ENCODE data around the gene MYMX.
"Not testable (repeated sequence)": the region's sequence is repeated elsewhere in the genome, so short reads cannot be mapped to it uniquely, and the experiment has no call there.

MYMX gene

DNA sequence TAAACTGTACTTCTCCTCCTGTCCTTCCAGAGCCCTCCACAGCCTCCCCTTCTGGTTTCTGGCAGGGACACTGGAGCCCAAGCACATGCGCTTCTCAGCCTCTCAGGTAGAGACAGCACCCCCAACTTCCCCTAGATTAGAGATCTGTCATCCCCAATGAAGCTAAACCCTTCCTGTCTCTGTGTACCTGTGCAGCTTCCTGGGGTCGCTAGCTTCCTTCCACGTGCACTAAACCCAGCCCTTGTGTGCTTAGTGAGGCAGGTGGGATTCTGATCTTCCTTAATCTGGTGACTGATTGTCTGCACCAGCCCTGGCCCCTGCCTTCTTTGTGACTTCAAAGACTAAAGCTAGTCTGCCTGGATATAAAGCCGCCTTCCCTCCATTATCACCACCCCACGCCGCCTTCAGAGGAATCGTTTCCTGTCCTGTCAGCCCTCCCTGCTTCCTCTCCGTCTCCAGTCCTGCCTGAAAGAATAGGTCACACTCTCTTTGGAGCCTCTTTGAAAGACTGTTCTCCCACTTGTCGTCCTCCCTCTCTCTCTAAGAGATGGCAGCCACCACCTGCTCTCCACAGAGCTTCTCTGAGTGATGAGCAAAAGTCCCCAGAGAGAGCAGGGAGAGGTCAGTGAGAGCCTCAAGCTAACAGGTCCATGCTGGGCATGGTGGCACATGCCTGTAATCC, 30.6 kb upstream of the MYMX start:
- FAIRE-seq, result no peak
- DNase-seq (ENCODE audit: insufficient read length, low spot score), result no peak

DNA sequence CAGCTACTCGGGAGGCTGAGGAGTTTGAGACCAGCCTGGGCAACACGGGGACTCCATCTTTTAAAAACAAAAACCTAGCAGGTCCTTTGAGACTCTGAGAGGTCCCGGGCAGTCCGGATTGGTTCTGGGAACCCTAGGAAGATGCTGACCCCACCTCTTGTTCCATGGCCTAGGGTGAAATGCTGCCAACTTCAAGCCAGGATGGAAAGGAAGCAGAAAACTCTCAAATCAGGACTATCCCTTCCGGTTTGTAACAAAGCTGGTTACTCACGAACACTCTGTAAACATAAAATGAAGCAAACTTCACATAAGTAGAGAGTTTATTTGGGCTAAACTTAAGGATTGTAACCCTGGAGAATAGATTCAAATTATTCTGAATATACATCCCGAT, 30.1 kb upstream of the MYMX start:
- DNase-seq (ENCODE audit: insufficient read length, low spot score), result no peak
- FAIRE-seq, result no peak

DNA sequence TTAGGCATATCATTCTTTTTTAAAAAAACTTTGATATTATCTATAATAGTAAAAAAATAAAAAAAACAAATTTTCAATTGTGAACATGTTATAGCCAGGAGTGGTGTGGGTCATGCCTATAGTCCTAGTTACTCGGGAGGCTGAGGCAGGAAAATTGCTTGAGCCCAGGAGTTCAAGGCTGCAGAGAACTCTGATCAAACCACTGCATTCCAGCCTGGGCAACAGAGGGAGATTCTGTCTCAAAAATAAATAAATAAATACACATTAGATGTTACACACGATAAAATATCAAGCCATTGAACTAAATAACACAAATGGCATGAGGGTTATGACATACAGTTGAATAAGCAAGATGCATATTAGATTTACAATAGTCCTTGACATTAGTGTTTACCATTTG, 27.9 kb upstream of the MYMX start:
- DNase-seq (ENCODE audit: insufficient read length, low spot score) (no peak), FAIRE-seq (no peak)

DNA sequence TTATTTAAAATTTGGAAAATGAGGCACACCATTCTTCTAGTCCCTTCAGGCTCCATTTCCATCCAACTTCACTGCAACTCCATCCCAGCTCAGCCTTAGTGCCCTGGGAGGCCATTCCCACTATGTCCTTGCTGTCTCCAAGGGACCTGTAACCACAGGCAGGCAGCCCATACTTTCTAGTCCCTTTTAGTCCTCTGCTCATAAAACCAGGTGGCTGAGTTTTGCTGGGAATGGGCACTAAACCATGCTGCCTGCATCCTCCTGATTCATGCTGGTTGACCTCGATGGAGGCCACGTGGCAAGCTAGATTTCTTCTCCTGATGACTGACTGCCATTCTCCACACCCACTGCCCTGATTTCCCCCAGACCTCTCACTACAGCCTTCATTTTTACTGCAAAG, 27.5 kb upstream of the MYMX start:
- FAIRE-seq (no peak), DNase-seq (ENCODE audit: insufficient read length, low spot score) (no peak)

DNA sequence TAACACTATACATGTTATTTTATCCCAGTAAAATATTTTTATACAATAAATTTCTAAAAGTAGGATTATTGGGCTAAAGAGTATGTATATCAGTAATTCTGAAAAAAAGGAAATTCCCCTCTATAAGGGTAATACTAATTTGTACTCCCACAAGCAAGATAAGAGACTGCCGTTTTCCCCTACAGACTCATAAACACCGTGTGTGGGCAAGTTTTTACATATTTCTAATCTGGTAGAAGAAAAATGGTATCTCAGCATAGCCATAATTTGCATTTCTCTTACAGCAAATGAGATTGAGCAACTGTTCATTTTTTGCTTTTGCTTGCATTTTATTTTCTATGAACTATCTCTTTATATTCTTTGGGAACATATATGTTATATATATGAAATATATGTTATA, 26.0 kb upstream of the MYMX start:
- DNase-seq (ENCODE audit: insufficient read length, low spot score) (no peak), FAIRE-seq (no peak)

DNA sequence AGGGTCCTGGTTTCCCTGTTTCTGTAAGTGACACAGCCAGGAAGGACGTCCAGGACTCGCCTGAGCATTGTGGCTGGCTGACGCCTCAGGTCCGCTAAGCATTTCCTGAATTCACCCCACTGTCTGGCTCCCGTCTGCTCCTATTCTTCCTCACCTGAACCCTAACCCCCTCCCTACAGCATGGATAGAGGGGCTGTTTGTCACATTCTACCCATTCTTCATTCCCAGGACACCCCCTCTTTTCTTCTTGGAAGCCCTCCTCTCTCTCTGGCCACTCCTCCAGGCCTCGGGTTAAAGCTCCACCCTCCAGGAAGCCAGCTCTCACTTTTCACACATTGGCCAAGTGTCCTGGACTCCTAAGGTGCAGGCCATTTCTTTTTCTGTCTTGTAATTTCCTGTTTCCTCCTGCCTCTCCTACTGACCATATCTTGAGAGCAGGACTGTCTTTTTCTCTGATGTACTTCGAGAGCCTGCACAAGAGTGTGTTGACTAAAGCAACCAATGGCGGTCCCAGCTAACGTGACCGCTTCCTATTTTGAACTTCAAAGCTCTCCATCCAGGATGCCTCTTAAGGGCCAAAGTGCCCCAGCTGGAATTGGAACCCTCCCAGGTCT, 24.2 kb upstream of the MYMX start:
- no peak for DNase-seq (ENCODE audit: insufficient read length, low spot score)
- no peak for FAIRE-seq

DNA sequence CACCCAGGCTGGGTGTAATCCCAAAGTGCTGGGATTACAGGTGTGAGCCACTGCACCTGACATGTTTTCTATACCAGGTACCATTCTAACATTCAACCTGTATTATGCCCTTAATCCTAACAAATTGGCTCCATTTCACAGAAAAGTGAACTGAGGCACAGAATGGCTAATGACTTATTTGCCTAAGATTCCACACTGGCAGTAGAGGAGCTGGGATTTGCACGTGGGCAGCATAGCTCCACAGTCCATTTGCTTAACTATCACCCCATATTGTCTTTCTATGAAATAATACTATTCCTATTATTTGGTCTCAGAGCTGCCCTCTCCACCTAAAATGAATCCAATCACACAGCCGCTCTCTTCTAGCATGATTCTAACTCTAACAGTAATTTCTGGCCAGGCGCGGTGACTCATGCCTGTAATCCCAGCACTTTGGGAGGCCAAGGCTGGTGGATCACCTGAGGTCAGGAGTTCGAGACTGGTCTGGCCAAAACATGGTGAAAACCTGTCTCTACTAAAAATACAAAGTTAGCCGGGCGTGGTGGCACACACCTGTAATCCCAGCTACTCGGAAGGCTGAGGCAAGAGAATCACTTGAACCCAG, 23.3 kb upstream of the MYMX start:
- FAIRE-seq (no peak), DNase-seq (ENCODE audit: insufficient read length, low spot score) (no peak)

DNA sequence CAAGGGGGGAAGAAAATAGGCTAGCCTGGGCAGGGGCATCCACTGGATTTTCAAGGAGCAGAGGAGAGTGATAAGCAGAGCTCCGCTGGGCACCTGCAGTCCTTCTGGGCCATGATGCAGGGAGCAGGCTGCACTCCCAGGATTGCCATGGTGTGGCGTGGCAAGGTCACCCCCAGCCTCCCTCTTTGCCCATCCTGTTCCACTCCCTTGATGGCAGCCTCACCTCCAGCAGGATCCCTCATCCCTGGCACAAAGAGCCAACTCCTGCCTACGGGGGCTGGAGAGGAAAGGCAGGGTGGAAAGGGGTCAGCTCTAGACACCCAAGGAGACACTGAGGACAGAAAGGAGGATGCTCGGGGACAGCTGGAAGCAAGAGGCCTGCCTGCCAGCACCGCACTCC, 22.4 kb upstream of the MYMX start:
- no peak for FAIRE-seq
- DNase-seq (ENCODE audit: insufficient read length, low spot score), result no peak

DNA sequence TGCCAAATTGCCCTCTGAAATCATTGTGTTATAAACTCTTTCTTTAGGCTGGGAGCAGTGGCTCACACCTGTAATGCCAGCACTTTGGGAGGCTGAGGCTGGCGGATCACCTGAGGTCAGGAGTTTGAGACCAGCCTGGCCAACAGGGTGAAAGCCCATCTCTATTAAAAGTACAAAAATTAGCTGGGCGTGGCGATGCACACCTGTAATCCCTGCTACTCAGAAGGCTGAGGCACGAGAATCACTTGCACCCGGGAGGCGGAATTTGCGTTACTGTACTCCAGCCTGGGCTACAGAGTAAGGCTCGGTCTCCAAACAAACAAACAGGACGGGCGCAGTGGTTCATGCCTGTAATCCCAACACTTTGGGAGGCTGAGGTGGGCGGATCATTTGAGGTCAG, 20.4 kb upstream of the MYMX start:
- not testable (repeated sequence) for FAIRE-seq

DNA sequence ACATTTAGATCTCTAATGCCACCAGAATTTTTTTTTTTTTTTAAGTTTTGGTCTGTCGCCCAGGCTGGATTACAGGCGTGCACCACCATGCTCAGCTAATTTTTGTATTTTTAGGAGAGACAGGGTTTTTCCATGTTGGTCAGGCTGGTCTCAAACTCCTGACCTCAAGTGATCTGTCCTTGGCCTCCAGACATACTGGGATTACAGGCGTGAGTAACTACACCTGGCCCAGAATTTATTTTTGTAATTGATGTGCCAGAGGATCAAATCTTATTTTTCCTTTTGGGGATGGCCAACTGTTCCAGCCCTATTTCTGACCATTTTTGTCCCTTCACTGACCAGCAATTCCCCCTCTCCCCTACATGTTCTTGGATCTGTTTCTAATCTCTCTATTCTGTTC, 18.0 kb upstream of the MYMX start:
- FAIRE-seq, result no peak
- DNase-seq (ENCODE audit: insufficient read length, low spot score), result no peak

More for the DNA sequence above, 20.4 kb upstream of the MYMX start:
- DNase-seq (ENCODE audit: insufficient read length, low spot score), result not testable (repeated sequence)

DNA sequence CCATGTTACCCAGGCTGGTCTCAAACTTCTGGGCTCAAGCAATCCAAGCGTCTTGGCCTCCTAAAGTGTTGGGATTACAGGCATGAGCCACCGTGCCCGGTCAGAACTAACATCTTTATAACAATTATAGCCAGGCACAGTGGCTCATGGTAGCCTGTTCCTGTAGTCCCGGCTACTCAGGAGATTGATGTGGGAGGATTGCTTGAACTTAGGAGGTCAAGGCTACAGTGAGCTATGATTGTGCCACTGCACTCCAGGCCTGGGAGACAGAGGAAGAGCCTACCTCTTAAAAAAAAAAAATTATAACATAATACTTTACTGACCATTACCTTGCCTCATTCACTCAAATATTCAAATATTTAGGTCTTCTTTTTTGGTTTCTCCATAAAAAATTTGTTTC, 16.8 kb upstream of the MYMX start:
- DNase-seq (ENCODE audit: insufficient read length, low spot score), result no peak
- no peak for FAIRE-seq

DNA sequence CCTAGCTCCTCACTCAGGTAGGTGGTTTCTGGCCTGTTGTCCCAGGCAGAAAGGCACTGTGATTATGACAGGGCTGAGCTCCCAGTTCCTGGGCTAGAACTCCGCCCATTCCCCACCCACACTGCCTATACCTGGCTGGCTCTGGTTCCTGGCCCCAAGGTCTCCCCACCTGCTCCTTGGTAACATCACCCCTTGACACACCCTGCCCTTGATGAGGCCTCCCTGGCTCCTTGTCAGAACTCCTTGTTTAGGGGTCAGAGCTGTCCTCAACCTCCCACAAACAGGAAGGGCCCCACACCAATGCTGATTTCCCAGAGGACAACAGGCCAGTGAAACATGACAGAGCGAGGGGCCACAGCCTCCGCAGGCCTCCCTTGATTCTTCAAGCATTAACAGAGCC, 15.5 kb upstream of the MYMX start:
- FAIRE-seq (no peak), DNase-seq (ENCODE audit: insufficient read length, low spot score) (no peak)

DNA sequence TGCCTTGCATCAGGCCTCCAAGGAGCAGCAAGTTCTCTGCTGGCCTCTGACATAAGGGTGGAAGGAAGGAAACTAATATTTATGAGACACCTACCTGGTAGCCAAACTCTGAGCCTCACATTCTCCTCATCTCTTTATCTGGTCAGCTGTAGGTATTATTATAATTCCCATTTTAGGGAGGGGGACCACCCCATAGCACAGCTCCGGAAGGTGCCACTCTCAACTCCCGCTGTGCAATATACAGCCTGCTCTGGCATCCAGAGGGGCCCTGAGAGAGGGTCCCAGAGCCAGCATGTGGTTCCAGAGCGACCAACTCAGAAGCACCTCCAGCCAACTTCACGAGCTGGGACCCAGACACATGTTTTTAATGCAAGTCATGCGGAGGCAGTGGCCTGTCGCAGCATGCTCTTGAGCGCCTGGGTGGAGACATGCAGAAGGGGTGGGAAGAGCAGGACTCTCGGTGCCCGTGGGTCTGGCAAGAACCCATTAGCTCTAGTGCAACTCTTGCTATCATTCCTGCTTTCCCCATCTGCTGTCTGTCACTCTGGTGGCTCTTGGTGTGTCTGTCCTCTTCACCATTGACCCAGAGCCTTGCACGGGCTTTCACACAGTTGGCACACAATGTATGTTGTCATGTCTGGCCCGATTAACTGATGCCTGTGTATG, 15.0 kb upstream of the MYMX start:
- DNase-seq (ENCODE audit: insufficient read length, low spot score) (no peak), FAIRE-seq (no peak)

DNA sequence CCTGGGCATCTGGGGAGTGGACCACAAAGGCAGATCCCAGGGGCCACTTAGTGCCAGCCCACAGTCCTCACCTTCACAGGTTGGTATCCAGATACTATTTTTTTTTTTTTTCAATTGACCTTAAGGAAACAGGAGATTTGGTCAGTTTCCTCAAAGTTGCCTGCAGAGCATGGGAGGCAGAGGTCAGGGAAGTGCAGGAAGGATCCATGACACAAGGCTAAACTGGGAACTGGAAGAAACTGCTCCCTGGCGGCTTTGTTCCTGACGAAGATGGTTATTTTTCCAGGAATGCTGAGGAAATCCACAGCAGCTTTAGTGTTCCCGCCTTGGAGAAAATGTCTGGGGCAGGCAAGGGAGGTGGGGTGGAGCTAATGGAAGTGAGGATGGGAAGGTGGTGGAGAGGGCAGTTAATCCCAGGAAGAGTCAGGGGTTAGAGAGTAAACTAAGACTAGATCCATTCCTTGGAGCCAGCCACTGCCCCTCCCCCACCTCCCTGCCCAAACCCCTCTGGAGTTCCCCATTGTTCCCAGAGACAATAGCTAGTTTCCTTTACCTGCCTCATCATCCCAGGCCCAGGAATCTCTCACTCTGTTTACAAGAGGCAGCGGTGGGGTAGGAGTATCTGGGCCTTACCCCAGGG, 14.3 kb upstream of the MYMX start:
- FAIRE-seq, result no peak
- no peak for DNase-seq (ENCODE audit: insufficient read length, low spot score)

DNA sequence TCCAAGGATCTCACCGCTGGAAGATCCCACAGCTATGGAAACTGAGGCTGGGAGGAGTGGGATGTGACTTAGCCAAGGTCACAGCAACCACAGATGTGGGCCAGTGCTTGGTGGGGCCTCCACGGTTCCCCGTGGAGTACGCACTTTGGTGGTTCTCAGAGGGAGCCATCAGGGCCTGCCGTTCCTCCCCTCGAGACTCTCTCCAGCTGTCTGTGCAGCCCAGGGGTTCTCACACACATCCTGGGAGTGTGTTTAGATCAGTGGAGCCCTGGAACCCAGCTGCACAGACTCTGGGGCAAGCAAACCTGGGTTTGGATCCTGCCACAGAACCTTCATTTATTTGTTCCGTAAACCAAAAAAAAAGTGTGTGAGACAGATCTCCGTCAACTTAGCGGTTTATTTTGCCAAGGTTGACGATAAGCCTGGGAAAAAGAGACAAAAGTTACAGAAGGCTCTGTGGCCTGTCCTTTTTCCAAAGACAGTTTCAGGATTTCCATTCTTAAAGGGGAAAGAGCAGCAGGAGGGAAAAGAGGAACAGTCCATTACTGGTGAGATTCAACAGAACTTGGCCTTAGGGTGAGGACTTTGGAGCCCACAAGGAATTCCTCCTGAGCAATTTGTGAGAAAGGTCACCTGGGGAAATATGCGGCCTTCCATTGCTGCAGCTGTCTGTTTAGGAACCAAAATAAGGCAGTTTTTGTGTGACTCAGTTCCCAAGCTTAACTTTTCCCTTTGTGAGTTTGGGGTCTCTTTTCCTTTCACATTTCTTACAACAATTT, 13.6 kb upstream of the MYMX start:
- FAIRE-seq (no peak), DNase-seq (ENCODE audit: insufficient read length, low spot score) (no peak)

DNA sequence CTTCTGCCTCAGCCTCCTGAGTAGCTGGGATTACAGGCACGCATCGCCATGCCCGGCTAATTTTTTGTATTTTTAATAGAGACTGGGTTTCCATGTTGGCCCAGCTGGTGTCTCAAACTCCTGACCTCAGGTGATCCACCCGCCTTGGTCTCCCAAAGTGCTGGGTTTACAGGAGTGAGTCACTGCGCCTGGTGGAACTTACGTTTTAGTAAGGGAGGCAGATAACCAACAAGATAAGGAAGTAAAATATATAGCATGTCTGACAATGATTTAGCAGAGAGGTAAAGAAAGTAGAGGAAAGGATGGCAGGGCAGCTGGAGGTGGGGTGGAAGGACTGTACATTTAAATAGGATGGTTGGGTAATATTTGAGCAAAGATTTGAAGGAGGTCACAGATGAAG, 12.8 kb upstream of the MYMX start:
- DNase-seq (ENCODE audit: insufficient read length, low spot score) (no peak), FAIRE-seq (no peak)

DNA sequence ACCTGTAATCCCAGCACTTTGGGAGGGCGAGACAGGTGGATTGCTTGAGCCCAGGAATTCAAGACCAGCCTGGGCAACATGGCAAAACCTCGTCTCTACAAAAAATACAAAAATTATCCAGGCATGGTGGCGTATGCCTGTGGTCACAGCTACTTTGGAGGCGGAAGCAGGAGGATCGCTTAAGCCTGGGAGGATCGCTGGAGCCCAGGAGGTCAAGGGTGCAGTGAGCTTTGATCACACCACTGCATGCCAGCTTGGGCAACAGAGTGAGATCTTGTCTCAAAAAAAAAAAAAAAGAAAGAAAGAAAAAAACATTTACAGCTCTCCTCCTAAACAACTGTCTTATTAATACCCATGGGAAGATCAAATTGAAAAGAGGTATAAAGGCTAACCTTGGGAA, 8.8 kb upstream of the MYMX start:
- FAIRE-seq (no peak), DNase-seq (ENCODE audit: insufficient read length, low spot score) (no peak)

DNA sequence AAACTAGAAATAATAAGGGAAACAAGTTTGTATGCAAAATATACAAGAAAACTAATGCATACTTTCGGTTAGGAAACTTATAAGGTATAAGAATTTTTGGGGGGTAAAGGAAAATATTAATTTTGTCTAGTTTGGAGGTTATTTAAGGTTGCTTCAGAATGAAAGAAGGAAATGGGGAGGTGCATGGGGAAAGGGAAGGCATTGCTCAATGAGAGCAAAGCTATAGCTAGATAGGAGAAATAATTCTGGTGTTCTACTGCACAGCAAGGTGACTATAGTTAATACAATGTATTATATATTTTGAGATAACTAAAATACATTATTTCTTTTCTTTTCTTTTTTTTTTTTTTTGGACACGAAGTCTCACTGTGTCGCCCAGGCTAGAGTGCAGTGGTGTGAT, 5.4 kb upstream of the MYMX start:
- no peak for FAIRE-seq
- no peak for DNase-seq (ENCODE audit: insufficient read length, low spot score)

DNA sequence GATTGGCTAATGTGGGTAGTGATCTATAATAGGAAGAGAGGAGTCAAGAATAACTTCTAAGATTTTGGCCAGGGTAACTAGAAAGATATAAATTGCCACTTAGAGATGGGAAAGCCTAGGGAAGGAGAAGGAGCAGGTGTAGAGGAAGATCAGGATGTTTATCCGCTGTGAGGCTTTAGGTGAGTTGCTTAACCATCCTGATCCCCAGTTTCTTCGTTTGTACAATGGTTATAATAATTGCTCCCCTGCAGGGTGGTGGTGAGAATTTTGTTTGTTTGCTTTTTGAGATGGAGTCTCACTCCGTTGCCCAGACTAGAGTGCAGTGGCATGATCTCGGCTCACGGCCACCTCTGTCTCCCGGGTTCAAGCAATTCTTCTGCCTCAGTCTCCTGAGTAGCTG, 2.4 kb upstream of the MYMX start:
- no peak for DNase-seq (ENCODE audit: insufficient read length, low spot score)
- FAIRE-seq, result no peak

DNA sequence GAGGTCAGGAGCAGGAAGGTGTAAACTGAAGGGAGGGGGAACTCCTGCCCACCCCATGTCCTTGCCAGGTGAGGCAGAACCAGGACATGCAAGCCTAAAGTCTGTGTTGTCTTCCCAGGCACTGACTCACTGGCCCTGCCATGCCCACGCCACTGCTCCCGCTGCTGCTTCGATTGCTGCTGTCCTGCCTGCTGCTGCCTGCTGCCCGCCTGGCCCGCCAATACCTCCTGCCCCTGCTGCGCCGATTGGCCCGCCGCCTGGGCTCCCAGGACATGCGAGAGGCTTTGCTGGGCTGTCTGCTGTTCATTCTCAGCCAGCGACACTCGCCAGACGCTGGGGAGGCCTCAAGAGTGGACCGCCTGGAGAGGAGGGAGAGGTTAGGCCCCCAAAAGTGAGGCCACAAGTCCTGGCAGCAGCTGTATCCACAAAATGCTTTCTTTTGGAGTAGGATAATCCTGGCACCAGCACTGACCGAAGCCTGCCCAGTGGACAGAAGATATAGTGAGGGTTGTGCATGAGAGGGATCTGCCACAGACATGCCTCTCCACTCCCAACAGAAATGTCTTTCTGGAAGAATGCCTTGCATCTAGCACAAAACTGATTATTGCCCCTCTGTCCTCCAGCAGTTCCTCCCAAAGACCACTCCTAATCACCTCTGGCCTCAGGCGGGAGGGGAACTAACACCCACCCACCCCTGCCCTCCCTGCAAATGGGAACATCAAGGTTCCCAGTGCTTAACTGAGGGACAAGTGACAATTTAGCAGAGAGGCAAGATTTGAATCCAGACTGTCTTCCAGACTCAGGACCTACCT, 812 bp downstream of the MYMX start:
- DNase-seq (ENCODE audit: insufficient read length, low spot score), result no peak
- FAIRE-seq, result no peak
